Loucy (cell line): ENCODE measurements around the gene SYT1.

Experiments
- EZH2phosphoT487 ChIP-seq: fragments of 200-600 bp; IDR thresholded peaks from 2 replicates; pipeline ENCODE4 v1.6.1; 2018; ENCODE audit warnings: antibody characterized with exemption, mild to moderate bottlenecking, moderate library complexity, borderline replicate concordance
- TF ChIP-seq, protein P1 (sequence below): fragments of 200-600 bp; sonication (generic); conservative IDR thresholded peaks from 2 replicates; pipeline ENCODE4 v1.5.1; 2014; ENCODE audit warnings: mild to moderate bottlenecking, antibody characterized with exemption, low read length

DNA sequence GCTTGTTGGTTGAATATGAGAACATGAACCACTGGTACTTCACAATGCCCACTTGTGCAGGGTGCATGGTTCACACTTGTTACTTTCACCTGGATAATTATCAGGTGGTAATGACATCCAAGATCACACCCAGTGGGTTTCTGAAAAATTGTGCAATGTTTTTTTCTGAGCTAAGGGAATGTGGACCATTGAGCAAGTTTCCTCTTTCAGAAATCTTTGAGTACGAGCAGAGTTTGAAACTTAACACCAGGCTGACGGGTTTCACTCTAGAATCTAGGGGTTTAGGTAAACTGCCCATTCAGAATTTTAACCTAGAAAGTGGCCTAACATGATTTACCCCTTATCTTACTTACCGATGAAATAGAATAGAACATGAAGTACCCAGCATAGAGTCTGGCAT is 436.6 kb downstream of the SYT1 start:
- TF ChIP-seq, protein P1, sequence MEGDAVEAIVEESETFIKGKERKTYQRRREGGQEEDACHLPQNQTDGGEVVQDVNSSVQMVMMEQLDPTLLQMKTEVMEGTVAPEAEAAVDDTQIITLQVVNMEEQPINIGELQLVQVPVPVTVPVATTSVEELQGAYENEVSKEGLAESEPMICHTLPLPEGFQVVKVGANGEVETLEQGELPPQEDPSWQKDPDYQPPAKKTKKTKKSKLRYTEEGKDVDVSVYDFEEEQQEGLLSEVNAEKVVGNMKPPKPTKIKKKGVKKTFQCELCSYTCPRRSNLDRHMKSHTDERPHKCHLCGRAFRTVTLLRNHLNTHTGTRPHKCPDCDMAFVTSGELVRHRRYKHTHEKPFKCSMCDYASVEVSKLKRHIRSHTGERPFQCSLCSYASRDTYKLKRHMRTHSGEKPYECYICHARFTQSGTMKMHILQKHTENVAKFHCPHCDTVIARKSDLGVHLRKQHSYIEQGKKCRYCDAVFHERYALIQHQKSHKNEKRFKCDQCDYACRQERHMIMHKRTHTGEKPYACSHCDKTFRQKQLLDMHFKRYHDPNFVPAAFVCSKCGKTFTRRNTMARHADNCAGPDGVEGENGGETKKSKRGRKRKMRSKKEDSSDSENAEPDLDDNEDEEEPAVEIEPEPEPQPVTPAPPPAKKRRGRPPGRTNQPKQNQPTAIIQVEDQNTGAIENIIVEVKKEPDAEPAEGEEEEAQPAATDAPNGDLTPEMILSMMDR: no peak
- no peak for TF ChIP-seq EZH2phosphoT487
